HepG2 (cell line): ENCODE data around the gene ALDH16A1. TPM values are rescaled to one million over a fixed set of nuclear protein-coding genes. Genes with fewer than 3 reads are reported as not detected.

Experiments
- FOXA3 ChIP-seq: IDR thresholded peaks from 2 replicates; pipeline ENCODE4 v1.6.1; 2016; ENCODE audit warnings: missing genetic modification reagents, missing compliant biosample characterization
- FOXJ3 ChIP-seq: sonication (generic); formaldehyde crosslinking; IDR thresholded peaks from 2 replicates; pipeline ENCODE4 v1.4.0; 2020; ENCODE audit warnings: missing genetic modification reagents, mild to moderate bottlenecking, borderline replicate concordance
- HNRNPL ChIP-seq: fragments of 200-400 bp; formaldehyde crosslinking; IDR thresholded peaks from 2 replicates; pipeline ENCODE4 v1.6.1; 2017; ENCODE audit warnings: mild to moderate bottlenecking, low read depth, low read length
- NFE2L1 ChIP-seq: sonication (generic); formaldehyde crosslinking; IDR thresholded peaks from 2 replicates; pipeline ENCODE4 v1.4.0; 2020; ENCODE audit warnings: missing genetic modification reagents, mild to moderate bottlenecking, borderline replicate concordance
- YY1 ChIP-seq: IDR thresholded peaks from 2 replicates; pipeline ENCODE4 v1.6.1; 2011; ENCODE audit warnings: low read length, low read depth, moderate library complexity, mild to moderate bottlenecking; ENCODE audit not compliant: insufficient read depth, insufficient replicate concordance
- ZFP37 ChIP-seq: sonication (generic); formaldehyde crosslinking; IDR thresholded peaks from 2 replicates; pipeline ENCODE4 v1.4.0; 2020; ENCODE audit warnings: missing genetic modification reagents, borderline replicate concordance
- ZNF747 ChIP-seq: sonication (generic); formaldehyde crosslinking; IDR thresholded peaks from 2 replicates; pipeline ENCODE4 v1.8.1; 2023; ENCODE audit warnings: missing genetic modification reagents, mild to moderate bottlenecking, borderline replicate concordance
- ZNF782 ChIP-seq: sonication (generic); formaldehyde crosslinking; IDR thresholded peaks from 2 replicates; pipeline ENCODE4 v1.4.0; 2020; ENCODE audit warnings: missing genetic modification reagents, mild to moderate bottlenecking, borderline replicate concordance
- polyA plus RNA-seq, 8 experiments: library from polyadenylated mRNA; depleted of rRNA in 3 of 8; stranded (reverse) in 7 of 8; unstranded in 1 of 8; fragments of >200 nt; fragmentation: Illumina TruSeq in 4 of 8; extraction: Trizol in 4 of 8; gene quantifications; 2 replicates each; pipeline versions ENCODE4 v1.2.1 to v1.2.3, GENCODE V29; 2011 to 2016; ENCODE audit warnings: low read depth in 4 of 8, missing spikeins in 1 of 8, mixed read lengths in 1 of 8; ENCODE audit not compliant: insufficient read depth in 1 of 8
- total RNA-seq, 5 experiments: library from RNA; depleted of rRNA; stranded (reverse); fragments of >200 nt; fragmentation: Illumina TruSeq; extraction: Trizol; gene quantifications; 2 replicates each; pipeline ENCODE4 v1.2.3, GENCODE V29; 2016; ENCODE audit warnings: low read depth in 1 of 5
- TF ChIP-seq, protein P1 (sequence below), 2 experiments: IDR thresholded peaks; 2 replicates each; pipeline ENCODE4 v1.6.1; 2011 to 2012; ENCODE audit warnings: low read length in 2 of 2, borderline replicate concordance in 1 of 2, low read depth in 1 of 2, mild to moderate bottlenecking in 1 of 2, moderate library complexity in 1 of 2
- TF ChIP-seq, protein P2 (sequence below): IDR thresholded peaks from 2 replicates; pipeline ENCODE4 v1.6.1; 2016; ENCODE audit warnings: control low read depth
- TF ChIP-seq, protein P3 (sequence below), 2 experiments: sonication (generic) in 1 of 2; formaldehyde crosslinking in 1 of 2; IDR thresholded peaks; 2 replicates each; pipeline versions ENCODE4 v1.4.0 to v1.6.1; 2016 to 2020; ENCODE audit warnings: borderline replicate concordance in 1 of 2, low read depth in 1 of 2, mild to moderate bottlenecking in 1 of 2, missing genetic modification reagents in 1 of 2
- TF ChIP-seq, protein P4 (sequence below): IDR thresholded peaks from 2 replicates; pipeline ENCODE4 v1.6.1; 2018; ENCODE audit warnings: missing genetic modification reagents
- TF ChIP-seq, protein P5 (sequence below): sonication (generic); formaldehyde crosslinking; IDR thresholded peaks from 2 replicates; pipeline ENCODE4 v1.4.0; 2020; ENCODE audit warnings: missing genetic modification reagents

Gene ALDH16A1
- total and polyA plus RNA-seq, 2 of the 13 experiments (the other 11 are each of a cell fraction or from before 2014, with no cell fraction given), result 8.4 to 34.9 TPM

- TF ChIP-seq, protein P1, sequence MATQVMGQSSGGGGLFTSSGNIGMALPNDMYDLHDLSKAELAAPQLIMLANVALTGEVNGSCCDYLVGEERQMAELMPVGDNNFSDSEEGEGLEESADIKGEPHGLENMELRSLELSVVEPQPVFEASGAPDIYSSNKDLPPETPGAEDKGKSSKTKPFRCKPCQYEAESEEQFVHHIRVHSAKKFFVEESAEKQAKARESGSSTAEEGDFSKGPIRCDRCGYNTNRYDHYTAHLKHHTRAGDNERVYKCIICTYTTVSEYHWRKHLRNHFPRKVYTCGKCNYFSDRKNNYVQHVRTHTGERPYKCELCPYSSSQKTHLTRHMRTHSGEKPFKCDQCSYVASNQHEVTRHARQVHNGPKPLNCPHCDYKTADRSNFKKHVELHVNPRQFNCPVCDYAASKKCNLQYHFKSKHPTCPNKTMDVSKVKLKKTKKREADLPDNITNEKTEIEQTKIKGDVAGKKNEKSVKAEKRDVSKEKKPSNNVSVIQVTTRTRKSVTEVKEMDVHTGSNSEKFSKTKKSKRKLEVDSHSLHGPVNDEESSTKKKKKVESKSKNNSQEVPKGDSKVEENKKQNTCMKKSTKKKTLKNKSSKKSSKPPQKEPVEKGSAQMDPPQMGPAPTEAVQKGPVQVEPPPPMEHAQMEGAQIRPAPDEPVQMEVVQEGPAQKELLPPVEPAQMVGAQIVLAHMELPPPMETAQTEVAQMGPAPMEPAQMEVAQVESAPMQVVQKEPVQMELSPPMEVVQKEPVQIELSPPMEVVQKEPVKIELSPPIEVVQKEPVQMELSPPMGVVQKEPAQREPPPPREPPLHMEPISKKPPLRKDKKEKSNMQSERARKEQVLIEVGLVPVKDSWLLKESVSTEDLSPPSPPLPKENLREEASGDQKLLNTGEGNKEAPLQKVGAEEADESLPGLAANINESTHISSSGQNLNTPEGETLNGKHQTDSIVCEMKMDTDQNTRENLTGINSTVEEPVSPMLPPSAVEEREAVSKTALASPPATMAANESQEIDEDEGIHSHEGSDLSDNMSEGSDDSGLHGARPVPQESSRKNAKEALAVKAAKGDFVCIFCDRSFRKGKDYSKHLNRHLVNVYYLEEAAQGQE (IDR thresholded peaks at IDR 0.05; ENCODE audit: borderline replicate concordance in 1 of 2, low read depth in 1 of 2, low read length in 2 of 2), result no peak
- TF ChIP-seq ZFP37 (no peak), FOXA3 (CRISPR knock-in tag) (no peak; the same call in 1 of the 2 replicates), ZNF747 (CRISPR knock-in tag) (no peak; the same call in 1 of the 2 replicates), YY1 (peak; percentile 64), HNRNPL (0 out of 2 replicates have a peak, but pooled peaks have one; percentile 46), NFE2L1 (peak; percentile 48; the same call in 1 of the 2 replicates), ZNF782 (CRISPR knock-in tag) (peak; percentile 76; the same call in 1 of the 2 replicates), FOXJ3 (no peak)
- TF ChIP-seq, protein P2, sequence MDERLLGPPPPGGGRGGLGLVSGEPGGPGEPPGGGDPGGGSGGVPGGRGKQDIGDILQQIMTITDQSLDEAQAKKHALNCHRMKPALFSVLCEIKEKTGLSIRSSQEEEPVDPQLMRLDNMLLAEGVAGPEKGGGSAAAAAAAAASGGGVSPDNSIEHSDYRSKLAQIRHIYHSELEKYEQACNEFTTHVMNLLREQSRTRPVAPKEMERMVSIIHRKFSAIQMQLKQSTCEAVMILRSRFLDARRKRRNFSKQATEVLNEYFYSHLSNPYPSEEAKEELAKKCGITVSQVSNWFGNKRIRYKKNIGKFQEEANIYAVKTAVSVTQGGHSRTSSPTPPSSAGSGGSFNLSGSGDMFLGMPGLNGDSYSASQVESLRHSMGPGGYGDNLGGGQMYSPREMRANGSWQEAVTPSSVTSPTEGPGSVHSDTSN (CRISPR knock-in tag), result no peak
- TF ChIP-seq, protein P3, sequence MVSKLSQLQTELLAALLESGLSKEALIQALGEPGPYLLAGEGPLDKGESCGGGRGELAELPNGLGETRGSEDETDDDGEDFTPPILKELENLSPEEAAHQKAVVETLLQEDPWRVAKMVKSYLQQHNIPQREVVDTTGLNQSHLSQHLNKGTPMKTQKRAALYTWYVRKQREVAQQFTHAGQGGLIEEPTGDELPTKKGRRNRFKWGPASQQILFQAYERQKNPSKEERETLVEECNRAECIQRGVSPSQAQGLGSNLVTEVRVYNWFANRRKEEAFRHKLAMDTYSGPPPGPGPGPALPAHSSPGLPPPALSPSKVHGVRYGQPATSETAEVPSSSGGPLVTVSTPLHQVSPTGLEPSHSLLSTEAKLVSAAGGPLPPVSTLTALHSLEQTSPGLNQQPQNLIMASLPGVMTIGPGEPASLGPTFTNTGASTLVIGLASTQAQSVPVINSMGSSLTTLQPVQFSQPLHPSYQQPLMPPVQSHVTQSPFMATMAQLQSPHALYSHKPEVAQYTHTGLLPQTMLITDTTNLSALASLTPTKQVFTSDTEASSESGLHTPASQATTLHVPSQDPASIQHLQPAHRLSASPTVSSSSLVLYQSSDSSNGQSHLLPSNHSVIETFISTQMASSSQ (IDR thresholded peaks at IDR 0.05; ENCODE audit: low read depth), result no peak
- TF ChIP-seq, protein P3 (CRISPR knock-in tag; IDR thresholded peaks at IDR 0.05; ENCODE audit: borderline replicate concordance), result peak; percentile 50; the same call in 1 of the 2 replicates
- TF ChIP-seq, protein P4, sequence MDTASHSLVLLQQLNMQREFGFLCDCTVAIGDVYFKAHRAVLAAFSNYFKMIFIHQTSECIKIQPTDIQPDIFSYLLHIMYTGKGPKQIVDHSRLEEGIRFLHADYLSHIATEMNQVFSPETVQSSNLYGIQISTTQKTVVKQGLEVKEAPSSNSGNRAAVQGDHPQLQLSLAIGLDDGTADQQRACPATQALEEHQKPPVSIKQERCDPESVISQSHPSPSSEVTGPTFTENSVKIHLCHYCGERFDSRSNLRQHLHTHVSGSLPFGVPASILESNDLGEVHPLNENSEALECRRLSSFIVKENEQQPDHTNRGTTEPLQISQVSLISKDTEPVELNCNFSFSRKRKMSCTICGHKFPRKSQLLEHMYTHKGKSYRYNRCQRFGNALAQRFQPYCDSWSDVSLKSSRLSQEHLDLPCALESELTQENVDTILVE (CRISPR knock-in tag), result no peak
- TF ChIP-seq, protein P5, sequence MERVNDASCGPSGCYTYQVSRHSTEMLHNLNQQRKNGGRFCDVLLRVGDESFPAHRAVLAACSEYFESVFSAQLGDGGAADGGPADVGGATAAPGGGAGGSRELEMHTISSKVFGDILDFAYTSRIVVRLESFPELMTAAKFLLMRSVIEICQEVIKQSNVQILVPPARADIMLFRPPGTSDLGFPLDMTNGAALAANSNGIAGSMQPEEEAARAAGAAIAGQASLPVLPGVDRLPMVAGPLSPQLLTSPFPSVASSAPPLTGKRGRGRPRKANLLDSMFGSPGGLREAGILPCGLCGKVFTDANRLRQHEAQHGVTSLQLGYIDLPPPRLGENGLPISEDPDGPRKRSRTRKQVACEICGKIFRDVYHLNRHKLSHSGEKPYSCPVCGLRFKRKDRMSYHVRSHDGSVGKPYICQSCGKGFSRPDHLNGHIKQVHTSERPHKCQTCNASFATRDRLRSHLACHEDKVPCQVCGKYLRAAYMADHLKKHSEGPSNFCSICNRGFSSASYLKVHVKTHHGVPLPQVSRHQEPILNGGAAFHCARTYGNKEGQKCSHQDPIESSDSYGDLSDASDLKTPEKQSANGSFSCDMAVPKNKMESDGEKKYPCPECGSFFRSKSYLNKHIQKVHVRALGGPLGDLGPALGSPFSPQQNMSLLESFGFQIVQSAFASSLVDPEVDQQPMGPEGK, result no peak
These were observed 9.5 kb upstream of the ALDH16A1 start (continued) for GRCh38 chr19:49443366-49444099.
